H9 (cell line): Measurements from ENCODE around the gene AKR7A2. TPM values are rescaled to one million over a fixed set of nuclear protein-coding genes. Genes with fewer than 3 reads are reported as not detected.
A peak's percentile ranks its signal among the peaks of the same experiment; 100 is the strongest.

Source experiments
- DNase-seq: peaks from one replicate; pipeline ENCODE4 v3.0.0-alpha.2; 2017
- H2AFZ ChIP-seq: one replicate; pipeline ENCODE4 v1.6.1; 2013; ENCODE audit warnings: mild to moderate bottlenecking, low read length, control low read depth, moderate library complexity
- H2AK5ac ChIP-seq: 2 replicates; pipeline ENCODE4 v1.6.1; 2013; ENCODE audit warnings: low read length, control low read depth, mixed read lengths; ENCODE audit not compliant: insufficient read length
- H2BK120ac ChIP-seq: one replicate; pipeline ENCODE4 v1.6.1; 2013; ENCODE audit warnings: low read depth, mild to moderate bottlenecking, low read length, control low read depth, inconsistent platforms; ENCODE audit not compliant: poor library complexity, severe bottlenecking
- H2BK12ac ChIP-seq: 2 replicates; pipeline ENCODE4 v1.6.1; 2013; ENCODE audit warnings: low read length, control low read depth, mixed read lengths, low read depth; ENCODE audit not compliant: insufficient read length
- H2BK15ac ChIP-seq: 2 replicates; pipeline ENCODE4 v1.6.1; 2013; ENCODE audit warnings: low read depth, low read length, control low read depth
- H2BK20ac ChIP-seq: one replicate; pipeline ENCODE4 v1.6.1; 2013; ENCODE audit warnings: low read depth, mild to moderate bottlenecking, low read length, control low read depth, inconsistent platforms; ENCODE audit not compliant: poor library complexity, severe bottlenecking
- H2BK5ac ChIP-seq: 2 replicates; pipeline ENCODE4 v1.6.1; 2013; ENCODE audit warnings: low read length, control low read depth, mixed read lengths; ENCODE audit not compliant: insufficient read length
- H3K14ac ChIP-seq: 2 replicates; pipeline ENCODE4 v1.6.1; 2013; ENCODE audit warnings: low read length, control low read depth; ENCODE audit not compliant: insufficient read depth
- H3K18ac ChIP-seq: 2 replicates; pipeline ENCODE4 v1.6.1; 2013; ENCODE audit warnings: low read depth, mild to moderate bottlenecking, mixed read lengths, low read length, control low read depth; ENCODE audit not compliant: insufficient read length
- H3K23ac ChIP-seq: 2 replicates; pipeline ENCODE4 v1.6.1; 2013; ENCODE audit warnings: low read length, control low read depth, mixed read lengths, low read depth; ENCODE audit not compliant: insufficient read length
- H3K23me2 ChIP-seq: 2 replicates; pipeline ENCODE4 v1.6.1; 2013; ENCODE audit warnings: low read depth, mild to moderate bottlenecking, mixed read lengths, low read length, control low read depth; ENCODE audit not compliant: insufficient read length, poor library complexity, severe bottlenecking
- H3K27ac ChIP-seq: 2 replicates; pipeline ENCODE4 v1.5.1; 2013; ENCODE audit warnings: low read length, control low read depth, mixed read lengths, low read depth; ENCODE audit not compliant: insufficient read length
- H3K27me3 ChIP-seq: 2 replicates; pipeline ENCODE4 v1.6.1; 2013; ENCODE audit warnings: low read length, control low read depth, inconsistent platforms; ENCODE audit not compliant: insufficient read depth
- H3K4ac ChIP-seq: 2 replicates; pipeline ENCODE4 v1.6.1; 2013; ENCODE audit warnings: low read depth, mild to moderate bottlenecking, control low read depth, inconsistent platforms, low read length, moderate library complexity
- H3K4me1 ChIP-seq: 2 replicates; pipeline ENCODE4 v1.6.1; 2013; ENCODE audit warnings: low read length, control low read depth, inconsistent platforms; ENCODE audit not compliant: insufficient read depth
- H3K4me2 ChIP-seq: 2 replicates; pipeline ENCODE4 v1.6.1; 2013; ENCODE audit warnings: low read length, control low read depth, mixed read lengths; ENCODE audit not compliant: insufficient read length, insufficient read depth
- H3K56ac ChIP-seq: 2 replicates; pipeline ENCODE4 v1.6.1; 2013; ENCODE audit warnings: low read depth, mild to moderate bottlenecking, mixed read lengths, low read length, control low read depth; ENCODE audit not compliant: insufficient read length
- H3K79me1 ChIP-seq: 2 replicates; pipeline ENCODE4 v1.6.1; 2013; ENCODE audit warnings: low read depth, mild to moderate bottlenecking, moderate library complexity, low read length, control low read depth, inconsistent platforms; ENCODE audit not compliant: insufficient read depth, poor library complexity, severe bottlenecking
- H3K79me2 ChIP-seq: 2 replicates; pipeline ENCODE4 v1.6.1; 2013; ENCODE audit warnings: low read length, control low read depth, inconsistent platforms; ENCODE audit not compliant: insufficient read depth
- H3K9ac ChIP-seq: 2 replicates; pipeline ENCODE4 v1.6.1; 2013; ENCODE audit warnings: low read length, control low read depth, mixed read lengths; ENCODE audit not compliant: insufficient read length; ENCODE audit errors: extremely low read depth
- H3K9me3 ChIP-seq: one replicate; pipeline ENCODE4 v1.6.1; 2013; ENCODE audit warnings: low read depth, low read length, inconsistent platforms; ENCODE audit not compliant: control insufficient read depth
- H3T11ph ChIP-seq: one replicate; pipeline ENCODE4 v1.6.1; 2013; ENCODE audit warnings: mild to moderate bottlenecking, low read length, control low read depth, inconsistent platforms
- H4K20me1 ChIP-seq: one replicate; pipeline ENCODE4 v1.6.1; 2013; ENCODE audit not compliant: control insufficient read depth, insufficient read length, insufficient read depth
- H4K5ac ChIP-seq: 2 replicates; pipeline ENCODE4 v1.6.1; 2013; ENCODE audit warnings: low read depth, mild to moderate bottlenecking, mixed read lengths, low read length, control low read depth; ENCODE audit not compliant: insufficient read length
- H4K8ac ChIP-seq: replicated peaks from 2 replicates; pipeline ENCODE4 v1.6.1; 2013; ENCODE audit warnings: low read length, control low read depth, mixed read lengths, low read depth; ENCODE audit not compliant: insufficient read length
- H4K91ac ChIP-seq: 2 replicates; pipeline ENCODE4 v1.6.1; 2013; ENCODE audit warnings: low read depth, mild to moderate bottlenecking, moderate library complexity, mixed read lengths, low read length, control low read depth; ENCODE audit not compliant: insufficient read length
- H3K27ac Mint-ChIP-seq, 3 experiments: 2 replicates in 2 of 3; 3 replicates in 1 of 3; pipeline ENCODE4 v1.8.0; 2020 to 2021; ENCODE audit warnings: mixed read lengths in 3 of 3, mild to moderate bottlenecking in 1 of 3, moderate library complexity in 1 of 3
- H3K27me3 Mint-ChIP-seq: 2 replicates; pipeline ENCODE4 v1.8.0; 2021; ENCODE audit warnings: low read depth, mild to moderate bottlenecking, moderate library complexity, mixed read lengths
- H3K36me3 Mint-ChIP-seq, 3 experiments: 2 replicates in 2 of 3; 3 replicates in 1 of 3; pipeline ENCODE4 v1.8.0; 2020 to 2021; ENCODE audit warnings: low read depth in 3 of 3, mixed read lengths in 3 of 3; ENCODE audit not compliant: insufficient read depth in 1 of 3
- H3K4me1 Mint-ChIP-seq, 2 experiments: 2 replicates each; pipeline ENCODE4 v1.8.0; 2020; ENCODE audit warnings: mixed read lengths in 2 of 2
- H3K4me3 Mint-ChIP-seq, 2 experiments: 2 replicates in 1 of 2; 3 replicates in 1 of 2; pipeline ENCODE4 v1.8.0; 2020 to 2021; ENCODE audit warnings: mild to moderate bottlenecking in 2 of 2, mixed read lengths in 2 of 2, moderate library complexity in 1 of 2
- H3K9me3 Mint-ChIP-seq, 2 experiments: 2 replicates in 1 of 2; 3 replicates in 1 of 2; pipeline ENCODE4 v1.8.0; 2020; ENCODE audit warnings: mild to moderate bottlenecking in 2 of 2, mixed read lengths in 2 of 2, moderate library complexity in 1 of 2
- WGBS: extraction: QIAGEN DNeasy Blood & Tissue Kit; methylation state at CpG from one replicate; pipeline ENCODE4 v1.1.7; 2013; ENCODE audit warnings: missing lambda C conversion rate, low lambda C conversion rate, mixed read lengths; ENCODE audit not compliant: insufficient read length; ENCODE audit errors: extremely low coverage; 5-methylcytosine and 5-hydroxymethylcytosine counted together
- total RNA-seq: library from RNA; stranded (reverse); gene quantifications from 2 replicates; pipeline ENCODE4 v1.2.1, GENCODE V29; 2021
- TF ChIP-seq, protein P1 (sequence below): fragments of 200-600 bp; sonication (generic); conservative IDR thresholded peaks from 3 replicates; pipeline ENCODE4 v1.8.0; 2021; ENCODE audit warnings: antibody characterized with exemption, mild to moderate bottlenecking

The AKR7A2 gene
- total RNA-seq, 1 experiment from 2014 or later: 50.3 TPM

DNA sequence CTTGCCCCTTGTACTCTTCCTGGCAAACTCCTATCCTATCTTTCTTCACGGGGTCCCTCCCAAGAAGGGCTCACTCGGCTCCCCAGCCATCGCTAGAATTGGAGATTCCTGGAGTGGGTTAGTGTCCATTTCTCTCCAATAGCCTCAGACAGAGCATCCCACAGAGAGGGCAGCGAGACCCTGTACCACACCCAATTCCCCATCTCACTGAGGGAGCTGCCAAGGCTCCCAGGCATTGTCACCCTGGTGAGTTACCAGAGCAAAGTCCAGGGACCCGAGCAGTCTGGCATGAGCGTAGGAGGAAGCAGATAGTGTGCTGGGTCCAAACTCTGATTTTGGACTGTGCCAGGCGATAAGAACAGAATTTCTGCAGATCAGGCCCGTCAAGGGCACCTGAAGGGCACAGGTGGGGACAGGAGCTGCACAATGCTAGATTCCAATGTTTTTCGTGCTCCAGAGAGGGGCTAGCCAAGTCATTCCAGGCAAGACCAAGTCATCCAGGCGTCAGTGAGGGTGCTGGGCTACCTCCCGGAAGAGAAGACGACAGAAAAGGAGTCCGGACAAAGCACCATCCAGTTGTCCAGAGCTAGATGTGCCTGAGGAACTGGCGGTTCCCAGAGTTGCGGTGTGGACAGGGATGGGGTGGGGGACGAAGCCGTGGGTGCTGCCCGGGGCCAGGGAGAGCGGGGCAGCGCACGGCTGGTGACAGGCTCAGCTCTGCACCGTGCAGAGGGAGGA, 38.7 kb downstream of the AKR7A2 start:
- Histone ChIP-seq H3K23me2 (no peaks in the 10 kb centered on the region), H3K27ac (no peak overlapping the region), H3T11ph (no peak overlapping the region), H3K56ac (no peak overlapping the region), H4K20me1 (no peaks in the 10 kb centered on the region), H3K18ac (no peak overlapping the region), H3K4me1 (no peaks in the 10 kb centered on the region), H3K4ac (no peak overlapping the region), H3K9ac (no peak overlapping the region), H2AFZ (no peak overlapping the region), H2BK12ac (no peak overlapping the region), H3K79me1 (no peaks in the 10 kb centered on the region), H2AK5ac (no peak overlapping the region), H2BK20ac (no peak overlapping the region), H3K27me3 (no peaks in the 10 kb centered on the region), H4K8ac (no peak overlapping the region), H3K14ac (no peak overlapping the region), H2BK120ac (no peak overlapping the region), H3K23ac (no peak overlapping the region), H3K79me2 (no peaks in the 10 kb centered on the region), H4K91ac (no peak overlapping the region), H3K4me2 (no peak overlapping the region), H3K9me3 (no peaks in the 10 kb centered on the region), H2BK15ac (no peak overlapping the region), H2BK5ac (no peak overlapping the region), H4K5ac (no peak overlapping the region)
- WGBS: no CpG with 5 or more reads among the region's 22 CpGs
- Mint-ChIP-seq H3K27ac (peak overlapping the region in 2 of 3 experiments; percentile 18 to 72; a peak in 3 of 7 replicates), H3K4me1 (no peaks in the 10 kb centered on the region), H3K4me3 (no peak overlapping the region), H3K9me3 (no peaks in the 10 kb centered on the region; a peak in 2 of 5 replicates), H3K27me3 (no peaks in the 10 kb centered on the region; the same call in 1 of the 2 replicates), H3K36me3 (0 out of 7 replicates have a peak, but pooled peaks cover 0 to 1% (median 0%) of the 10 kb centered on the region in 3 experiments)
- TF ChIP-seq, protein P1, sequence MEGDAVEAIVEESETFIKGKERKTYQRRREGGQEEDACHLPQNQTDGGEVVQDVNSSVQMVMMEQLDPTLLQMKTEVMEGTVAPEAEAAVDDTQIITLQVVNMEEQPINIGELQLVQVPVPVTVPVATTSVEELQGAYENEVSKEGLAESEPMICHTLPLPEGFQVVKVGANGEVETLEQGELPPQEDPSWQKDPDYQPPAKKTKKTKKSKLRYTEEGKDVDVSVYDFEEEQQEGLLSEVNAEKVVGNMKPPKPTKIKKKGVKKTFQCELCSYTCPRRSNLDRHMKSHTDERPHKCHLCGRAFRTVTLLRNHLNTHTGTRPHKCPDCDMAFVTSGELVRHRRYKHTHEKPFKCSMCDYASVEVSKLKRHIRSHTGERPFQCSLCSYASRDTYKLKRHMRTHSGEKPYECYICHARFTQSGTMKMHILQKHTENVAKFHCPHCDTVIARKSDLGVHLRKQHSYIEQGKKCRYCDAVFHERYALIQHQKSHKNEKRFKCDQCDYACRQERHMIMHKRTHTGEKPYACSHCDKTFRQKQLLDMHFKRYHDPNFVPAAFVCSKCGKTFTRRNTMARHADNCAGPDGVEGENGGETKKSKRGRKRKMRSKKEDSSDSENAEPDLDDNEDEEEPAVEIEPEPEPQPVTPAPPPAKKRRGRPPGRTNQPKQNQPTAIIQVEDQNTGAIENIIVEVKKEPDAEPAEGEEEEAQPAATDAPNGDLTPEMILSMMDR: no peak
- no peak for DNase-seq
